ENCODE measurements around the gene CELF5. TPM values are rescaled to one million over a fixed set of nuclear protein-coding genes. Genes with fewer than 3 reads are reported as not detected.

Gene CELF5
- total RNA-seq (2014; rRNA removed; shearing (Covaris generic)) (1.1 TPM in 1 of 2 replicates, not detected in the other), polyA plus RNA-seq (2016; fragmentation: Nextera tagmentation; extraction: Ambion mirVana) (0.24 TPM in 1 of 2 replicates, not detected in the other)

DNA sequence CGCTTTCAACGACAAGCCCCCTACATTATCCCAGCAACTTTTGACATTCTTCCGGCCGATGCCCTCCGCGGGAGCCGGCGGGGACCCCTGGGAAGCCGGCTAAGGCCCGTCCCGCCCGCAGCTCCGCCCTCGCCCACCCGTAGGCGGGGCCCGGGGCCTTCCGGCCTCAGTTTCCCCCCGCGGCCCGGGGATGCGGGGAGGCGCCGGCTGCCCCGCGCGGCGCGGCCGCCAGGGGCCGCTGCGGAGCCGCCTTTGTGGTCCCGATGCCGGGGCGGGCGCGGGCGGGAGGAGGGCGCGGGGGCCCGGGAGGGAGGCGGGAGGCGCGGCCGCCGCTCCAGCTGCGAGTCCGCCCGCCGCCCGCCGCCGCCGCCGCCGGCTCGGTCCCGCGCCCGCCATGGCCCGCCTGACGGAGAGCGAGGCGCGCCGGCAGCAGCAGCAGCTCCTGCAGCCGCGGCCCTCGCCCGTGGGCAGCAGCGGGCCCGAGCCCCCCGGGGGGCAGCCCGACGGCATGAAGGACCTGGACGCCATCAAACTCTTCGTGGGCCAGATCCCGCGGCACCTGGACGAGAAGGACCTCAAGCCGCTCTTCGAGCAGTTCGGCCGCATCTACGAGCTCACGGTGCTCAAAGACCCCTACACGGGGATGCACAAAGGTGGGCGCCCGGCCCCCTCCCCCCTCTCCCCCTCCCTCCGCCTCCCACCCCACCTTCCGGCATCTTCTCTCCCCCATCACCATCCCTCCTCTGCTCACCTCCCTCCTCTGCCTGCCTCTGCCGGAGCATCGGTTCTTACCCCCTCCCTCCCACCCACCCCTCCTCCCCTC lies at the start of gene CELF5:
Gene CELF5 (plus strand): TSS at position 316 of the 823 bp plus-strand sequence. CDS start 79 bp downstream, at position 395.
- H3K9me3 ChIP-seq (ENCODE audit: low read depth) = no peaks in the 10 kb centered on the region
- H3K9me2 ChIP-seq (ENCODE audit: insufficient read depth) = no peaks in the 10 kb centered on the region
- H3K9ac ChIP-seq = no peak within 1 kb of the TSS
- no peaks in the 10 kb centered on the region for H3K79me2 ChIP-seq (ENCODE audit: insufficient read depth)
- no peak within 1 kb of the TSS for H2AFZ ChIP-seq
- H3K36me3 ChIP-seq (ENCODE audit: low read depth) = no peaks in the 10 kb centered on the region
- WGBS, 2 experiments (ENCODE audit: low coverage in 1 of 2, low lambda C conversion rate in 2 of 2, missing lambda C conversion rate in 2 of 2) = 3 to 4% methylated on average over 40 to 70 of the region's 94 CpGs
- TF ChIP-seq EZH2 (IDR thresholded peaks at IDR 0.05; ENCODE audit: insufficient read depth, poor library complexity, severe bottlenecking) (no peak), EZH2phosphoT487 (IDR thresholded peaks at IDR 0.05; ENCODE audit: insufficient read depth, low read depth) (no peak)
- no peak within 1 kb of the TSS for H3K27ac ChIP-seq
- no peaks in the 10 kb centered on the region for H4K20me1 ChIP-seq (ENCODE audit: insufficient read depth)
- no peaks in the 10 kb centered on the region for H3K4me1 ChIP-seq (ENCODE audit: insufficient read depth)
- in situ Hi-C loops (cut with MboI) = no loop called here
- H3K27me3 ChIP-seq (replicated peaks; ENCODE audit: insufficient read depth) = peaks cover 26% of the 10 kb centered on the region
- DNase-seq = peak; percentile 73
- no peaks in the 10 kb centered on the region for H3F3A ChIP-seq (ENCODE audit: insufficient read depth)
- 0 out of 2 replicates have a peak within 1 kb of the TSS, but pooled peaks have one; percentile 46 for H3K4me3 ChIP-seq
- peak within 1 kb of the TSS; percentile 26 for H3K4me2 ChIP-seq (ENCODE audit: unreplicated experiment)

DNA sequence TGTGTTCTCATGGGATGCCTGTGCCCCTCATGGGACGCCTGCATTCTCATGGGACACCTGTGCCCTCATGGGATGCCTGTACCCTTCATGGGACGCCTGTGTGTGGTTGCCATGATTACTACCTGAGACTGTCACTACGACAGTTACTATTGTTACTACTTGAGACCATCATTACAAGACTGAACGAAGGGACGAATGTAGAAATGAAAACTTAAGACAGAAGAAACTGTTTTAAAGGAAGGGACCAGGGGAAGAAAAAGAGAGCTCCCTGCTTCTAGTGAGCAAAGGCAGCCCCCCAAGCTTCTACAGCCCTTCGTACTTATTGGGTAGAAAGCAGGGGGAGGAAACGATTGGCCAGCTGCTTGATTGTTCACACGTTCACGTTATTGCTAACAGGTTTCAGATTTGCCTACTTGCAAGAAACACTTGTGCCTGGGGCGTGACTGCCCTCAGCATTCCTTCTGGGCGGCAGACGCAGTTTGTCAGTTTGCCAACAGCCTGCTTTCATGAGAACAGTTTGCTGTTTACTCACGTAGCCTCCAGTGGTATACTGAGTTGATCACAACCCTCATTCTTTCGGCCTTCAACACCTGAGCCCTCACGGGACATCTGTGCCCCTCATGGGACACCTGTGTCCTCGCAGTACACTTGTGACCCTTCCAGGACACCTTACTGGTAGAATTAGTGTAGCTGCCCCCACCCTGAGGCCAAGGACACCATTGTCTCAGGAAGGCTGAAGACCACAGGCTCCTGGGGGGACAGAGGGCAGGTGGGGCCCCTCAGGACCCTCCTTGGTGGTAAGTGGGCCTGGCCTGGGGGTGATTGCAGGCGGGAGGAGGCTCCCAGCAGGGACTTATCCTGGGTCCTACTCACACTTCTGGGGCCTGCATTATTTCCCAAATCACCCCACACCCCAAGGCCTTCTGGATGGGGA lies 48.4 kb upstream of the CELF5 start:
- peak overlapping the region; percentile 64 for H3K9ac ChIP-seq
- 43 to 47% methylated on average over 16 to 17 of the region's 17 CpGs for WGBS, 2 experiments (ENCODE audit: low coverage in 1 of 2, low lambda C conversion rate in 2 of 2, missing lambda C conversion rate in 2 of 2)
- no peak overlapping the region for H2AFZ ChIP-seq
- no peaks in the 10 kb centered on the region for H3K79me2 ChIP-seq (ENCODE audit: insufficient read depth)
- no peaks in the 10 kb centered on the region for H3K9me3 ChIP-seq (ENCODE audit: low read depth)
- in situ Hi-C loops (cut with MboI) = no loop called here
- peak overlapping the region; percentile 40 for H3K4me2 ChIP-seq (ENCODE audit: unreplicated experiment)
- DNase-seq = peak; percentile 89
- no peaks in the 10 kb centered on the region for H3K36me3 ChIP-seq (ENCODE audit: low read depth)
- H3K27me3 ChIP-seq (replicated peaks; ENCODE audit: insufficient read depth) = no peaks in the 10 kb centered on the region
- H3K27ac ChIP-seq = peak overlapping the region; percentile 48
- no peaks in the 10 kb centered on the region for H4K20me1 ChIP-seq (ENCODE audit: insufficient read depth)
- no peaks in the 10 kb centered on the region for H3K9me2 ChIP-seq (ENCODE audit: insufficient read depth)
- H3F3A ChIP-seq (ENCODE audit: insufficient read depth) = no peaks in the 10 kb centered on the region
- peaks cover 14% of the 10 kb centered on the region for H3K4me1 ChIP-seq (ENCODE audit: insufficient read depth)
- no peak overlapping the region for H3K4me3 ChIP-seq
- TF ChIP-seq EZH2 (IDR thresholded peaks at IDR 0.05; ENCODE audit: insufficient read depth, poor library complexity, severe bottlenecking) = no peak
- TF ChIP-seq EZH2phosphoT487 (IDR thresholded peaks at IDR 0.05; ENCODE audit: insufficient read depth, low read depth) = no peak

DNA sequence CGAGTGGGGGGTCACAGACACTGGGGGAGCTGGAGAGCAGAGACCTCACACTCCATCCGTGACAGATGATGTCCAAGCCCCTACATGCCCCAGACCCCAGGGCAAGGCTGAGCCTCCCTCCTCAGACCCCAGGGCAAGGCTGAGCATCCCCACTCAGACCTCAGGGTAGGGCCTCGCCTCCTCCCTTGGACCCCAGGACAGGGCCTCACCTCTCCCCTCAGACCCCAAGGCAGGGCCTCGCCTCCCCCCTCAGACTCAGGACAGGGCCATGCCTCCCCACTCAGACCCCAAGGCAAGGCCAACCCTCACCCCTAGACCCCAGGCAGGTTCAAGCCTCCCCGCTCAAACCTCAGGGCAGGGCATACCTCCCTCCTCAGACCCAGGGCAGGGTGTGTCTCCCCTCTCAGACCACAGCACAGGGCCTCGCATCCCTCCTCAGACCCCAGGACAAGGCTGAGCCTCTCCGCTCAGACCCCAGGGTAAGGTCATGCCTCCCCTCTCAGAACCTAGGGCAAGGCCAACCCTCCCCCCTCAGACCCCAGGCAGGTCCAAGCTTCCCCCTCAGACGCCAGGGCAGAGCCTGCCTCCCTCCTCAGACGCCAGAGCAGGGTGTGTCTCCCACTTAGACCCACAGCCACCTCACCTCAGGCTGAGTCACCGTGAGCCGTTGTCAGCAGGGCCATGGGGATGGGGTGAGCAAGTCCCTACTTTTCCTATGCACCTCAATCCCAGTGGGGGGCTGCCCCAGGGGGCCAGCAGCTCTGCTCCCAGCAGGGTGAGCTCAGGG lies 47.6 kb upstream of the CELF5 start:
- peak; percentile 91 for DNase-seq
- WGBS, 2 experiments (ENCODE audit: low coverage in 1 of 2, low lambda C conversion rate in 2 of 2, missing lambda C conversion rate in 2 of 2) = 33 to 60% methylated on average over 6 to 11 of the region's 11 CpGs
- Histone ChIP-seq H3K4me1 (ENCODE audit: insufficient read depth) (peaks cover 14% of the 10 kb centered on the region), H3K9ac (peak overlapping the region; percentile 64), H3K79me2 (ENCODE audit: insufficient read depth) (no peaks in the 10 kb centered on the region), H3K9me3 (ENCODE audit: low read depth) (no peaks in the 10 kb centered on the region), H3F3A (ENCODE audit: insufficient read depth) (no peaks in the 10 kb centered on the region), H2AFZ (no peak overlapping the region), H3K27ac (peak overlapping the region; percentile 48; the same call in 1 of the 2 replicates), H3K4me2 (ENCODE audit: unreplicated experiment) (peak overlapping the region; percentile 40), H3K36me3 (ENCODE audit: low read depth) (no peaks in the 10 kb centered on the region), H3K4me3 (no peak overlapping the region), H3K27me3 (replicated peaks; ENCODE audit: insufficient read depth) (no peaks in the 10 kb centered on the region), H4K20me1 (ENCODE audit: insufficient read depth) (no peaks in the 10 kb centered on the region), H3K9me2 (ENCODE audit: insufficient read depth) (no peaks in the 10 kb centered on the region)
- TF ChIP-seq EZH2phosphoT487 (IDR thresholded peaks at IDR 0.05; ENCODE audit: insufficient read depth, low read depth) = no peak
- no peak for TF ChIP-seq EZH2 (IDR thresholded peaks at IDR 0.05; ENCODE audit: insufficient read depth, poor library complexity, severe bottlenecking)
- in situ Hi-C loops (cut with MboI) = no loop called here

Measured in GM23248 (cell line).